ENCODE results near the gene GPR157. TPM values are rescaled to one million over a fixed set of nuclear protein-coding genes. Genes with fewer than 3 reads are reported as not detected.

Gene GPR157
- total and polyA plus RNA-seq, 2 experiments from 2014 or later = 0.81 to 3.9 TPM

DNA sequence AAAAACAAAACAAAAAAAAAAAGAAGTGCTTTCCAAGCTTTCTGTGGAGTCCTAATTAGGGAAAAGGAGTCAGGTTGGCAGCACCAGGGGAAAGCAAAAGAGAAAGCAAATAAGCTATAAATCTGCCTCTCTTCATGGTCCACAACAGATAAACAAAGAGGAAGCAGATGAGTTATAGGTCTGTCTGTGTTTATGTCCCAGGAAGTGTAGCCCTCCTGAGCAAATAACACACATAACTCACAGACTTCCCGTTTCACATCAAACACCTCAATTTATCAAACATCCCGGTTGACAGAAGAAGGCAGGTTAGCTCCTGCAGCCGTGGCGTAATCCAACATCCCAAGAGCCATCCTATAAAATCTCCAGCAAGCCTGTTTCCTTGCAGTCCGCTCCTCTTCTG is 53.9 kb downstream of the GPR157 start:
- Histone ChIP-seq H2AFZ (no peak overlapping the region), H3K79me2 (replicated peaks; ENCODE audit: insufficient read depth) (no peaks in the 10 kb centered on the region), H3F3A (replicated peaks; ENCODE audit: low read depth) (no peaks in the 10 kb centered on the region), H4K20me1 (replicated peaks; ENCODE audit: insufficient read depth) (no peaks in the 10 kb centered on the region), H3K4me1 (ENCODE audit: insufficient read depth) (no peaks in the 10 kb centered on the region), H3K27ac (ENCODE audit: low read depth) (no peak overlapping the region), H3K4me2 (no peak overlapping the region), H3K27me3 (ENCODE audit: insufficient read depth) (no peaks in the 10 kb centered on the region), H3K36me3 (ENCODE audit: insufficient read depth) (no peaks in the 10 kb centered on the region), H3K9me2 (ENCODE audit: insufficient read depth) (no peaks in the 10 kb centered on the region), H3K4me3 (no peak overlapping the region)
- no peak for DNase-seq (ENCODE audit: low spot score)
- H3K9me3 Mint-ChIP-seq = no peaks in the 10 kb centered on the region
- no peaks in the 10 kb centered on the region for H3K36me3 Mint-ChIP-seq (ENCODE audit: low read depth)
- no peak for ATAC-seq
- H3K4me1 Mint-ChIP-seq = no peaks in the 10 kb centered on the region; the same call in 2 of the 3 replicates
- H3K27me3 Mint-ChIP-seq (ENCODE audit: insufficient read depth, low read depth, poor library complexity) = peaks cover 8% of the 10 kb centered on the region
- no peak overlapping the region for H3K4me3 Mint-ChIP-seq
- no peak for TF ChIP-seq ZNF331 (CRISPR knock-in tag; IDR thresholded peaks at IDR 0.05; ENCODE audit: low read depth)
- no peak for TF ChIP-seq STAT1 (IDR thresholded peaks at IDR 0.05; ENCODE audit: unreplicated experiment)
- TF ChIP-seq NANOG (IDR thresholded peaks at IDR 0.05; ENCODE audit: borderline replicate concordance) = no peak
- TF ChIP-seq ZNF462 (CRISPR knock-in tag; IDR thresholded peaks at IDR 0.05) = no peak
- TF ChIP-seq, protein P1, sequence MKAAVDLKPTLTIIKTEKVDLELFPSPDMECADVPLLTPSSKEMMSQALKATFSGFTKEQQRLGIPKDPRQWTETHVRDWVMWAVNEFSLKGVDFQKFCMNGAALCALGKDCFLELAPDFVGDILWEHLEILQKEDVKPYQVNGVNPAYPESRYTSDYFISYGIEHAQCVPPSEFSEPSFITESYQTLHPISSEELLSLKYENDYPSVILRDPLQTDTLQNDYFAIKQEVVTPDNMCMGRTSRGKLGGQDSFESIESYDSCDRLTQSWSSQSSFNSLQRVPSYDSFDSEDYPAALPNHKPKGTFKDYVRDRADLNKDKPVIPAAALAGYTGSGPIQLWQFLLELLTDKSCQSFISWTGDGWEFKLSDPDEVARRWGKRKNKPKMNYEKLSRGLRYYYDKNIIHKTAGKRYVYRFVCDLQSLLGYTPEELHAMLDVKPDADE (IDR thresholded peaks at IDR 0.05) = no peak
- no peak for TF ChIP-seq EZH2phosphoT487 (IDR thresholded peaks at IDR 0.05; ENCODE audit: unreplicated experiment)
- TF ChIP-seq EZH2 (IDR thresholded peaks at IDR 0.05; ENCODE audit: low read depth, unreplicated experiment) = no peak
- TF ChIP-seq, protein P2, sequence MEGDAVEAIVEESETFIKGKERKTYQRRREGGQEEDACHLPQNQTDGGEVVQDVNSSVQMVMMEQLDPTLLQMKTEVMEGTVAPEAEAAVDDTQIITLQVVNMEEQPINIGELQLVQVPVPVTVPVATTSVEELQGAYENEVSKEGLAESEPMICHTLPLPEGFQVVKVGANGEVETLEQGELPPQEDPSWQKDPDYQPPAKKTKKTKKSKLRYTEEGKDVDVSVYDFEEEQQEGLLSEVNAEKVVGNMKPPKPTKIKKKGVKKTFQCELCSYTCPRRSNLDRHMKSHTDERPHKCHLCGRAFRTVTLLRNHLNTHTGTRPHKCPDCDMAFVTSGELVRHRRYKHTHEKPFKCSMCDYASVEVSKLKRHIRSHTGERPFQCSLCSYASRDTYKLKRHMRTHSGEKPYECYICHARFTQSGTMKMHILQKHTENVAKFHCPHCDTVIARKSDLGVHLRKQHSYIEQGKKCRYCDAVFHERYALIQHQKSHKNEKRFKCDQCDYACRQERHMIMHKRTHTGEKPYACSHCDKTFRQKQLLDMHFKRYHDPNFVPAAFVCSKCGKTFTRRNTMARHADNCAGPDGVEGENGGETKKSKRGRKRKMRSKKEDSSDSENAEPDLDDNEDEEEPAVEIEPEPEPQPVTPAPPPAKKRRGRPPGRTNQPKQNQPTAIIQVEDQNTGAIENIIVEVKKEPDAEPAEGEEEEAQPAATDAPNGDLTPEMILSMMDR (conservative IDR thresholded peaks at IDR 0.05; ENCODE audit: low read depth in 2 of 2) = no peak
- no peak for TF ChIP-seq POLR2AphosphoS5 (IDR thresholded peaks at IDR 0.05; ENCODE audit: low read depth)
- TF ChIP-seq ZNF114 (CRISPR knock-in tag; IDR thresholded peaks at IDR 0.05) = no peak
- TF ChIP-seq CREB1 (CRISPR knock-in tag; IDR thresholded peaks at IDR 0.05; ENCODE audit: low read depth) = no peak
- no peak for TF ChIP-seq JUNB (IDR thresholded peaks at IDR 0.05; ENCODE audit: unreplicated experiment)
- TF ChIP-seq, protein P3, sequence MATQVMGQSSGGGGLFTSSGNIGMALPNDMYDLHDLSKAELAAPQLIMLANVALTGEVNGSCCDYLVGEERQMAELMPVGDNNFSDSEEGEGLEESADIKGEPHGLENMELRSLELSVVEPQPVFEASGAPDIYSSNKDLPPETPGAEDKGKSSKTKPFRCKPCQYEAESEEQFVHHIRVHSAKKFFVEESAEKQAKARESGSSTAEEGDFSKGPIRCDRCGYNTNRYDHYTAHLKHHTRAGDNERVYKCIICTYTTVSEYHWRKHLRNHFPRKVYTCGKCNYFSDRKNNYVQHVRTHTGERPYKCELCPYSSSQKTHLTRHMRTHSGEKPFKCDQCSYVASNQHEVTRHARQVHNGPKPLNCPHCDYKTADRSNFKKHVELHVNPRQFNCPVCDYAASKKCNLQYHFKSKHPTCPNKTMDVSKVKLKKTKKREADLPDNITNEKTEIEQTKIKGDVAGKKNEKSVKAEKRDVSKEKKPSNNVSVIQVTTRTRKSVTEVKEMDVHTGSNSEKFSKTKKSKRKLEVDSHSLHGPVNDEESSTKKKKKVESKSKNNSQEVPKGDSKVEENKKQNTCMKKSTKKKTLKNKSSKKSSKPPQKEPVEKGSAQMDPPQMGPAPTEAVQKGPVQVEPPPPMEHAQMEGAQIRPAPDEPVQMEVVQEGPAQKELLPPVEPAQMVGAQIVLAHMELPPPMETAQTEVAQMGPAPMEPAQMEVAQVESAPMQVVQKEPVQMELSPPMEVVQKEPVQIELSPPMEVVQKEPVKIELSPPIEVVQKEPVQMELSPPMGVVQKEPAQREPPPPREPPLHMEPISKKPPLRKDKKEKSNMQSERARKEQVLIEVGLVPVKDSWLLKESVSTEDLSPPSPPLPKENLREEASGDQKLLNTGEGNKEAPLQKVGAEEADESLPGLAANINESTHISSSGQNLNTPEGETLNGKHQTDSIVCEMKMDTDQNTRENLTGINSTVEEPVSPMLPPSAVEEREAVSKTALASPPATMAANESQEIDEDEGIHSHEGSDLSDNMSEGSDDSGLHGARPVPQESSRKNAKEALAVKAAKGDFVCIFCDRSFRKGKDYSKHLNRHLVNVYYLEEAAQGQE (IDR thresholded peaks at IDR 0.05; ENCODE audit: unreplicated experiment) = no peak
- no peak overlapping the region for H3K27ac Mint-ChIP-seq
